Liver (tissue), 3 donors: ENCODE data around the gene ASB2.
A peak's percentile ranks its signal among the peaks of the same experiment; 100 is the strongest.

Source experiments
- ATF3 ChIP-seq: IDR thresholded peaks from 2 replicates; pipeline ENCODE4 v1.6.1; 2016; ENCODE audit warnings: antibody characterized with exemption
- CTCF ChIP-seq: fragments of 150-350 bp; IDR thresholded peaks from 2 replicates; pipeline ENCODE4 v1.5.1; 2017; ENCODE audit warnings: improper control_type of control experiment, low read depth, low read length; ENCODE audit not compliant: missing input control
- EGR1 ChIP-seq, 2 donors: IDR thresholded peaks; 2 replicates each; pipeline ENCODE4 v1.6.1; 2016 to 2018; ENCODE audit warnings: antibody characterized with exemption in 2 of 2, low read depth in 2 of 2
- FOXA1 ChIP-seq: IDR thresholded peaks from 2 replicates; pipeline ENCODE4 v1.6.1; 2016; ENCODE audit warnings: antibody characterized with exemption
- GABPA ChIP-seq, 2 donors: IDR thresholded peaks in 1 of 2; conservative IDR thresholded peaks in 1 of 2; 2 replicates each; pipeline ENCODE4 v1.6.1; 2016; ENCODE audit warnings: antibody characterized with exemption in 2 of 2, mild to moderate bottlenecking in 1 of 2, moderate library complexity in 1 of 2
- HNF4G ChIP-seq: IDR thresholded peaks from 2 replicates; pipeline ENCODE4 v1.6.1; 2016; ENCODE audit warnings: antibody characterized with exemption
- MAX ChIP-seq: IDR thresholded peaks from 2 replicates; pipeline ENCODE4 v1.6.1; 2016; ENCODE audit warnings: antibody characterized with exemption
- RAD21 ChIP-seq, 2 donors: IDR thresholded peaks; 2 replicates each; pipeline ENCODE4 v1.6.1; 2016; ENCODE audit warnings: antibody characterized with exemption in 2 of 2, mild to moderate bottlenecking in 2 of 2
- REST ChIP-seq: IDR thresholded peaks from 2 replicates; pipeline ENCODE4 v1.6.1; 2016; ENCODE audit warnings: antibody characterized with exemption, mild to moderate bottlenecking
- RXRA ChIP-seq, 2 donors: IDR thresholded peaks; 2 replicates each; pipeline ENCODE4 v1.6.1; 2017 to 2018; ENCODE audit warnings: antibody characterized with exemption in 2 of 2, mild to moderate bottlenecking in 1 of 2
- SP1 ChIP-seq: IDR thresholded peaks from 2 replicates; pipeline ENCODE4 v1.6.1; 2018; ENCODE audit warnings: antibody characterized with exemption, mild to moderate bottlenecking
- TAF1 ChIP-seq: conservative IDR thresholded peaks from 2 replicates; pipeline ENCODE4 v1.6.1; 2016; ENCODE audit warnings: antibody characterized with exemption, mild to moderate bottlenecking
- YY1 ChIP-seq: IDR thresholded peaks from 2 replicates; pipeline ENCODE4 v1.6.1; 2016; ENCODE audit warnings: antibody characterized with exemption, mild to moderate bottlenecking
- donor health status: healthy.
- donor health status: healthy.

GRCh38 chr14:93906341-93907329, 69.7 kb downstream of the ASB2 start:
- no peak for TF ChIP-seq MAX
- no peak for TF ChIP-seq REST
- TF ChIP-seq CTCF = peak; percentile 65
- no peak for TF ChIP-seq FOXA1
- no peak for TF ChIP-seq HNF4G
- TF ChIP-seq TAF1 = no peak
- TF ChIP-seq EGR1 (IDR thresholded peaks at IDR 0.05; ENCODE audit: low read depth in 2 of 2) = no peak
- TF ChIP-seq GABPA (IDR thresholded peaks at IDR 0.05 in 1 of 2, conservative IDR thresholded peaks at IDR 0.05 in 1 of 2) = no peak
- TF ChIP-seq YY1 = no peak
- TF ChIP-seq RAD21 (IDR thresholded peaks at IDR 0.05) = peak; percentile 62 to 80
- no peak for TF ChIP-seq ATF3
- no peak for TF ChIP-seq SP1
- no peak for TF ChIP-seq RXRA (IDR thresholded peaks at IDR 0.05)
